ENCODE data around the gene FBXL19.
A peak's percentile ranks its signal among the peaks of the same experiment; 100 is the strongest.

- TF ChIP-seq CTCF (IDR thresholded peaks at IDR 0.05; ENCODE audit: control extremely low read depth in 1 of 3, insufficient read depth in 1 of 3, low read depth in 1 of 3, low read length in 3 of 3) (peak in 2 of 3 experiments; percentile 5 to 36; a peak in 2 of 4 replicates), CHD1 (IDR thresholded peaks at IDR 0.05; ENCODE audit: low read depth, low read length) (no peak), YY1 (IDR thresholded peaks at IDR 0.05; ENCODE audit: low read depth, low read length) (no peak), POLR2A (IDR thresholded peaks at IDR 0.05; ENCODE audit: control extremely low read depth in 1 of 2, low read depth in 2 of 2, low read length in 2 of 2) (no peak), RAD21 (IDR thresholded peaks at IDR 0.05 in 1 of 2, conservative IDR thresholded peaks at IDR 0.05 in 1 of 2; ENCODE audit: low read depth in 2 of 2, low read length in 2 of 2) (no peak)
- TF ChIP-seq, protein P1, sequence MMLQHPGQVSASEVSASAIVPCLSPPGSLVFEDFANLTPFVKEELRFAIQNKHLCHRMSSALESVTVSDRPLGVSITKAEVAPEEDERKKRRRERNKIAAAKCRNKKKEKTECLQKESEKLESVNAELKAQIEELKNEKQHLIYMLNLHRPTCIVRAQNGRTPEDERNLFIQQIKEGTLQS (IDR thresholded peaks at IDR 0.05; ENCODE audit: insufficient read depth, low read depth, low read length): no peak
Observed at GRCh38 chr16:30979170-30980022, 56.0 kb downstream of the FBXL19 start.
